ENCODE measurements around the gene PPP2R1B. TPM values are rescaled to one million over a fixed set of nuclear protein-coding genes. Genes with fewer than 3 reads are reported as not detected.

Gene PPP2R1B
- total RNA-seq, 1 donor from 2014 or later: 46.1 TPM

GRCh38 chr11:111808834-111809233 is 42.6 kb upstream of the PPP2R1B start:
- no peak for TF ChIP-seq CTCF (conservative IDR thresholded peaks at IDR 0.05; ENCODE audit: low read depth, low read length)
- no peak for DNase-seq (ENCODE audit: low read depth)
- no peak overlapping the region for H3K4me3 ChIP-seq (ENCODE audit: low read depth, low read length)

GRCh38 chr11:111808063-111808588 is 41.9 kb upstream of the PPP2R1B start:
- no peak for TF ChIP-seq CTCF (conservative IDR thresholded peaks at IDR 0.05; ENCODE audit: low read depth, low read length)
- DNase-seq (ENCODE audit: low read depth): no peak
- no peak overlapping the region for H3K4me3 ChIP-seq (ENCODE audit: low read depth, low read length)

- no peak for DNase-seq (ENCODE audit: low read depth)
- TF ChIP-seq CTCF (conservative IDR thresholded peaks at IDR 0.05; ENCODE audit: low read depth, low read length): no peak
- H3K4me3 ChIP-seq (ENCODE audit: low read depth, low read length): no peak overlapping the region
Observed at GRCh38 chr11:111807076-111807475, 40.9 kb upstream of the PPP2R1B start.

GRCh38 chr11:111801135-111801534 is 34.9 kb upstream of the PPP2R1B start:
- no peak for DNase-seq (ENCODE audit: low read depth)
- no peak overlapping the region for H3K4me3 ChIP-seq (ENCODE audit: low read depth, low read length)
- TF ChIP-seq CTCF (conservative IDR thresholded peaks at IDR 0.05; ENCODE audit: low read depth, low read length): no peak

- no peak overlapping the region for H3K4me3 ChIP-seq (ENCODE audit: low read depth, low read length)
- no peak for DNase-seq (ENCODE audit: low read depth)
- TF ChIP-seq CTCF (conservative IDR thresholded peaks at IDR 0.05; ENCODE audit: low read depth, low read length): no peak
Observed at GRCh38 chr11:111798279-111798678, 32.1 kb upstream of the PPP2R1B start.

GRCh38 chr11:111797145-111797581 is 31.0 kb upstream of the PPP2R1B start:
- DNase-seq (ENCODE audit: low read depth): no peak
- no peak overlapping the region for H3K4me3 ChIP-seq (ENCODE audit: low read depth, low read length)
- TF ChIP-seq CTCF (conservative IDR thresholded peaks at IDR 0.05; ENCODE audit: low read depth, low read length): no peak

GRCh38 chr11:111796696-111797095 is 30.5 kb upstream of the PPP2R1B start:
- H3K4me3 ChIP-seq (ENCODE audit: low read depth, low read length): no peak overlapping the region
- no peak for TF ChIP-seq CTCF (conservative IDR thresholded peaks at IDR 0.05; ENCODE audit: low read depth, low read length)
- DNase-seq (ENCODE audit: low read depth): no peak

Data from epithelial cell of proximal tubule (primary cell).